GM12878 (cell line): ENCODE results near the gene DNMBP. TPM values are rescaled to one million over a fixed set of nuclear protein-coding genes. Genes with fewer than 3 reads are reported as not detected.
A peak's percentile ranks its signal among the peaks of the same experiment; 100 is the strongest.

ENCODE experiments used
- ATAC-seq: fragments of 200-7000 bp; cut with Tn5 transposase; 3 replicates; pipeline ENCODE4 v1.9.1; 2020; ENCODE audit warnings: mild to moderate bottlenecking, moderate library complexity
- BruUV-seq: library from RNA; stranded (reverse); fragments of 400-500 nt; replicated peaks from 2 replicates; lab custom pipeline; 2021; lab: Mats Ljungman, UMichigan
- CTCF ChIA-PET: fragments of 300-600 bp; sonication (Branson Sonifier 250); formaldehyde crosslinking; extraction: SDS; loops from one replicate; lab custom pipeline; 2021; ENCODE audit warnings: inconsistent platforms; lab: Yijun Ruan, JAX
- POLR2A ChIA-PET: fragments of 350-600 bp; formaldehyde crosslinking; extraction: SDS; loops from one replicate; lab custom pipeline; 2021; ENCODE audit warnings: inconsistent platforms; lab: Charles Lee
- RAD21 ChIA-PET: fragments of 300-600 bp; sonication (Branson Sonifier 250); formaldehyde crosslinking; loops from one replicate; lab custom pipeline; 2023; ENCODE audit warnings: antibody characterized with exemption; ENCODE audit not compliant: unreplicated experiment; lab: Charles Lee
- SMC1A ChIA-PET: fragments of 300-600 bp; sonication (Branson Sonifier 250); formaldehyde crosslinking; loops from one replicate; lab custom pipeline; 2023; ENCODE audit not compliant: unreplicated experiment, uncharacterized antibody; lab: Charles Lee
- DNase-seq: peaks from one replicate; pipeline ENCODE4 v3.0.0-alpha.2; 2011; ENCODE audit warnings: low read depth, low spot score
- FAIRE-seq: peaks from 3 replicates; lab custom pipeline; 2011; peaks lifted over from hg19 to GRCh38; lab: Jason Lieb, UNC
- H2AFZ ChIP-seq: 2 replicates; pipeline ENCODE4 v1.6.0; 2011; ENCODE audit warnings: low read depth, low read length, control low read depth; ENCODE audit not compliant: control insufficient read depth
- H3K27ac ChIP-seq: 2 replicates; pipeline ENCODE4 v1.5.1; 2011; ENCODE audit warnings: control low read depth; ENCODE audit not compliant: control insufficient read depth, insufficient read depth
- H3K27me3 ChIP-seq, 2 experiments: replicated peaks in 1 of 2; 2 replicates each; pipeline versions ENCODE4 v1.6.0 to v1.6.1; 2011; ENCODE audit warnings: low read length in 1 of 2; ENCODE audit not compliant: control insufficient read depth in 2 of 2, insufficient read depth in 2 of 2
- H3K36me3 ChIP-seq, 2 experiments: 2 replicates each; pipeline ENCODE4 v1.5.1; 2011; ENCODE audit warnings: low read length in 1 of 2; ENCODE audit not compliant: control insufficient read depth in 2 of 2, insufficient read depth in 2 of 2
- H3K4me1 ChIP-seq: 2 replicates; pipeline ENCODE4 v1.6.1; 2011; ENCODE audit warnings: mild to moderate bottlenecking, low read length, moderate library complexity, mixed read lengths; ENCODE audit not compliant: control insufficient read depth, insufficient read depth
- H3K4me2 ChIP-seq: 2 replicates; pipeline ENCODE4 v1.6.0; 2011; ENCODE audit warnings: control low read depth; ENCODE audit not compliant: control insufficient read depth, insufficient read depth
- H3K4me3 ChIP-seq: fragments of 200-600 bp; sonication (generic); 2 replicates; pipeline ENCODE4 v1.5.1; 2016
- H3K79me2 ChIP-seq: 2 replicates; pipeline ENCODE4 v1.6.0; 2011; ENCODE audit warnings: low read length; ENCODE audit not compliant: control insufficient read depth, insufficient read depth
- H3K9ac ChIP-seq: 2 replicates; pipeline ENCODE4 v1.8.0; 2011; ENCODE audit warnings: low read length, control low read depth, mixed read lengths; ENCODE audit not compliant: control insufficient read depth, insufficient read depth
- H3K9me3 ChIP-seq: replicated peaks from 3 replicates; pipeline ENCODE4 v1.5.1; 2011; ENCODE audit warnings: mild to moderate bottlenecking, low read length; ENCODE audit not compliant: control insufficient read depth, insufficient read depth
- H4K20me1 ChIP-seq: 2 replicates; pipeline ENCODE4 v1.6.0; 2011; ENCODE audit not compliant: control insufficient read depth, insufficient read depth
- JUNB ChIP-seq: IDR thresholded peaks from 2 replicates; pipeline ENCODE4 v1.6.1; 2016; ENCODE audit warnings: antibody characterized with exemption, mild to moderate bottlenecking
- MEF2B ChIP-seq: fragments of 450-650 bp; IDR thresholded peaks from 2 replicates; pipeline ENCODE4 v1.6.1; 2018; ENCODE audit warnings: mild to moderate bottlenecking, moderate library complexity; ENCODE audit not compliant: partially characterized antibody, poor library complexity, severe bottlenecking
- POU2F2 ChIP-seq: IDR thresholded peaks from 3 replicates; pipeline ENCODE4 v1.6.1; 2011; ENCODE audit warnings: low read depth, mild to moderate bottlenecking, low read length, borderline replicate concordance
- RUNX3 ChIP-seq: IDR thresholded peaks from 2 replicates; pipeline ENCODE4 v1.6.1; 2012; ENCODE audit warnings: low read length, inconsistent platforms
- ZNF384 ChIP-seq: IDR thresholded peaks from 2 replicates; pipeline ENCODE4 v1.6.1; 2012; ENCODE audit warnings: low read depth, mild to moderate bottlenecking, low read length, improper control_type of control experiment, borderline replicate concordance
- WGBS: methylation state at CpG from one replicate; pipeline ENCODE4 v1.1.6; 2016; ENCODE audit warnings: low lambda C conversion rate; ENCODE audit not compliant: insufficient replicate concordance, insufficient coverage; ENCODE audit errors: missing lambda C conversion rate; 5-methylcytosine and 5-hydroxymethylcytosine counted together
- in situ Hi-C: fragments of 300-500 bp; cut with MboI; formaldehyde crosslinking; loops from 9 replicates; pipeline ENCODE4 v1.14.3; 2018; ENCODE audit warnings: mixed read lengths
- intact Hi-C: fragments of 100-400 bp; cut with micrococcal nuclease; formaldehyde crosslinking; loops from one replicate; pipeline ENCODE4 v1.14.2; 2022; ENCODE audit not compliant: unreplicated experiment
- polyA plus RNA-seq, 11 experiments: library from polyadenylated mRNA; depleted of rRNA in 4 of 11; unstranded in 6 of 11; stranded (reverse) in 5 of 11; fragments of >200 nt; fragmentation: Nextera tagmentation in 4 of 11; fragmentation: Illumina TruSeq in 1 of 11; extraction: Ambion mirVana in 4 of 11; extraction: Trizol in 1 of 11; gene quantifications; 1 replicate in 1 of 11; 2 replicates in 10 of 11; pipeline versions ENCODE4 v1.2.1 to v1.2.3, GENCODE V29; 2011 to 2016; ENCODE audit warnings: inconsistent platforms in 2 of 11, missing spikeins in 2 of 11, low read depth in 1 of 11
- total RNA-seq, 4 experiments: library from RNA; depleted of rRNA in 3 of 4; stranded (reverse); fragments of >200 nt in 3 of 4; fragmentation: Illumina TruSeq in 1 of 4; extraction: Trizol in 1 of 4; gene quantifications; 2 replicates each; pipeline versions ENCODE4 v1.2.1 to v1.2.3, GENCODE V29; 2013 to 2021

DNMBP gene
- total and polyA plus RNA-seq, 10 of the 15 experiments (the other 5 are each of a cell fraction or from before 2014, with no cell fraction given): 7.1 to 45.0 (median 22.0) TPM

DNA sequence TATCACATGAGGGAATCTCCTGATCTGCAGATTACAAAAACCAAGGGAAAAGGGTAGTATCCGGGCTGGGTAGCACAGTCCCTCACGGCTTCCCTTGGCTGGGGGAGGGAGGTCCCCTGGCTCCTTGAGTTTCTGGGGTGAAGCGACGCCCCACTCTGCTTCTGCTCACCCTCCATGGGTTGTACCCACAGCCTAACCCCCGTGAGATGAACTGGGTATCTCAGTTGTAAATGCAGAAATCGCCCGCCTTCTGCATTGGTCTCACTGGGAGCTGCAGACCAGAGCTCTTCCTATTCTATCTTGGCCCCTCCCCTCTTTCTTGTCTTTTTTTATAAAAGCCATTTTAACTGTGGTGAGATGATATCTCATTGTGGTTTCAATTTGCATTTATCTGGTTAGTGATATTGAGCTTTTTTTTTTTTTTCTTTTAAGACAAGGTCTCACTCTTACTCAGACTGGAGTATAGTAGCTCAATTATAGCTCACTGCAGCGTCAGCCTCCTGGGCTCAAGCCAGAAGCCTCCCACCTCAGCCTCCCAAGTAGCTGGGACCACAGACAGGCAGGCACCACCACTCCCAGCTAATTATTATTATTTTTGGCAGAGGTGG is 139.5 kb downstream of the DNMBP start:
- no peak overlapping the region for H3K27ac ChIP-seq
- TF ChIP-seq RUNX3 (peak; percentile 70; the same call in 1 of the 2 replicates), POU2F2 (peak; percentile 46; the same call in 1 of the 3 replicates), JUNB (peak; percentile 52), ZNF384 (peak; percentile 51), MEF2B (no peak)
- H3K79me2 ChIP-seq: no peaks in the 10 kb centered on the region
- in situ Hi-C loops: no loop called here
- ChIA-PET CTCF (interaction anchor here (0.8 to 1.7 kb wide), 2 partner anchors 11 to 24 kb away, joined by 4 to 5 read pairs; no protein-coding TSS in a partner anchor), RAD21 (interaction anchor here (0.7 to 1.2 kb wide), 2 partner anchors 24 to 175 kb away, joined by 3 to 6 read pairs; no protein-coding TSS in a partner anchor), POLR2A (interaction anchor here (0.5 kb wide), 1 partner anchor 1085 kb away, joined by 3 read pairs; no protein-coding TSS in a partner anchor), SMC1A (interaction anchor here (0.7 to 0.8 kb wide), 3 partner anchors 16 to 175 kb away, joined by 3 to 4 read pairs (median 3); no protein-coding TSS in a partner anchor)
- BruUV-seq: no TSS peak
- no peaks in the 10 kb centered on the region for H3K9me3 ChIP-seq
- no peaks in the 10 kb centered on the region for H4K20me1 ChIP-seq
- ATAC-seq (peak; percentile 67), FAIRE-seq (no peak), DNase-seq (no peak)
- no peak overlapping the region for H2AFZ ChIP-seq
- H3K27me3 ChIP-seq: no peaks in the 10 kb centered on the region
- peaks cover 9% of the 10 kb centered on the region for H3K4me1 ChIP-seq
- intact Hi-C loops: no loop called here
- no peak overlapping the region for H3K4me2 ChIP-seq
- no peak overlapping the region for H3K9ac ChIP-seq
- H3K36me3 ChIP-seq: peaks cover 2 to 6% of the 10 kb centered on the region in 2 experiments
- H3K4me3 ChIP-seq: no peak overlapping the region
- 6% methylated on average over 8 of the region's 8 CpGs for WGBS
